HEK293 (cell line): ENCODE measurements around the gene EEIG2.
"Not testable (repeated sequence)": the region's sequence is repeated elsewhere in the genome, so short reads cannot be mapped to it uniquely, and the experiment has no call there.

Experiments
- YY1 ChIP-seq: fragments of 450-650 bp; formaldehyde crosslinking; IDR thresholded peaks from 2 replicates; pipeline ENCODE4 v1.5.1; 2018; ENCODE audit warnings: missing biosample characterization, missing genetic modification characterization
- ZNF140 ChIP-seq: fragments of 450-650 bp; formaldehyde crosslinking; IDR thresholded peaks from 2 replicates; pipeline ENCODE4 v1.5.1; 2016; ENCODE audit warnings: missing biosample characterization, missing genetic modification characterization
- ZNF239 ChIP-seq: fragments of 450-650 bp; formaldehyde crosslinking; IDR thresholded peaks from 2 replicates; pipeline ENCODE4 v1.5.1; 2016; ENCODE audit warnings: missing biosample characterization, missing genetic modification characterization
- ZNF707 ChIP-seq: fragments of 450-650 bp; formaldehyde crosslinking; IDR thresholded peaks from 2 replicates; pipeline ENCODE4 v1.5.1; 2016; ENCODE audit warnings: missing biosample characterization, missing genetic modification characterization
- TF ChIP-seq, protein P1 (sequence below): sonication (generic); formaldehyde crosslinking; IDR thresholded peaks from 2 replicates; pipeline ENCODE4 v1.8.1; 2022; ENCODE audit warnings: mild to moderate bottlenecking, moderate library complexity, missing genetic modification reagents
- TF ChIP-seq, protein P2 (sequence below): fragments of 450-650 bp; formaldehyde crosslinking; IDR thresholded peaks from 2 replicates; pipeline ENCODE4 v1.5.1; 2016; ENCODE audit warnings: missing biosample characterization, missing genetic modification characterization
- TF ChIP-seq, protein P3 (sequence below): fragments of 450-650 bp; formaldehyde crosslinking; IDR thresholded peaks from 2 replicates; pipeline ENCODE4 v1.5.1; 2016; ENCODE audit warnings: missing biosample characterization, missing genetic modification characterization, low read depth
- TF ChIP-seq, protein P4 (sequence below): fragments of 450-650 bp; formaldehyde crosslinking; IDR thresholded peaks from 2 replicates; pipeline ENCODE4 v1.5.1; 2016; ENCODE audit warnings: missing biosample characterization, missing genetic modification characterization
- TF ChIP-seq, protein P5 (sequence below): fragments of 450-650 bp; formaldehyde crosslinking; IDR thresholded peaks from 2 replicates; pipeline ENCODE4 v1.5.1; 2016; ENCODE audit warnings: missing biosample characterization, missing genetic modification characterization
- TF ChIP-seq, protein P6 (sequence below): fragments of 450-650 bp; formaldehyde crosslinking; IDR thresholded peaks from 2 replicates; pipeline ENCODE4 v1.5.1; 2016; ENCODE audit warnings: missing biosample characterization, missing genetic modification characterization, borderline replicate concordance

DNA sequence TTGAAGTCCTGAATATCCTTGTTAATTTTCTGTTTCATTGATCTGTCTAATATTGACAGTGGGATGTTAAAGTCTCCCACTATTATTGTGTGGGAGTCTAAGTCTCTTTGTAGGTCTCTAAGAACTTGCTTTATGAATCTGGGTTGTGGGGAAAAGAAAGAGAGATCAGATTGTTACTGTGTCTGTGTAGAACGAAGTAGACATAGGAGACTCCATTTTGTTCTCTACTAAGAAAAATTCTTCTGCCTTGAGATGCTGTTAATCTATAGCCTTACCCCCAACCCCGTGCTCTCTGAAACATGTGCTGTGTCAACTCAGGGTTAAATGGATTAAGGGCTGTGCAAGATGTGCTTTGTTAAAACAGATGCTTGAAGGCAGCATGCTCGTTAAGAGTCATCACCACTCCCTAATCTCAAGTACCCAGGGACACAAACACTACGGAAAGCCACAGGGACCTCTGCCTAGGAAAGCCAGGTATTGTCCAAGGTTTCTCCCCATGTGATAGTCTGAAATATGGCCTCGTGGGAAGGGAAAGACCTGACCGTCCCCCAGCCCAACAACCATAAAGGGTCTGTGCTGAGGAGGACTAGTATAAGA is 42.5 kb upstream of the EEIG2 start:
- not testable (repeated sequence) for TF ChIP-seq ZNF239, YY1, ZNF140, ZNF707 (tag by site-specific recombination)
- TF ChIP-seq, protein P1, sequence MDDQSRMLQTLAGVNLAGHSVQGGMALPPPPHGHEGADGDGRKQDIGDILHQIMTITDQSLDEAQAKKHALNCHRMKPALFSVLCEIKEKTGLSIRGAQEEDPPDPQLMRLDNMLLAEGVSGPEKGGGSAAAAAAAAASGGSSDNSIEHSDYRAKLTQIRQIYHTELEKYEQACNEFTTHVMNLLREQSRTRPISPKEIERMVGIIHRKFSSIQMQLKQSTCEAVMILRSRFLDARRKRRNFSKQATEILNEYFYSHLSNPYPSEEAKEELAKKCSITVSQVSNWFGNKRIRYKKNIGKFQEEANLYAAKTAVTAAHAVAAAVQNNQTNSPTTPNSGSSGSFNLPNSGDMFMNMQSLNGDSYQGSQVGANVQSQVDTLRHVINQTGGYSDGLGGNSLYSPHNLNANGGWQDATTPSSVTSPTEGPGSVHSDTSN (CRISPR knock-in tag): not testable (repeated sequence)
- TF ChIP-seq, protein P2, sequence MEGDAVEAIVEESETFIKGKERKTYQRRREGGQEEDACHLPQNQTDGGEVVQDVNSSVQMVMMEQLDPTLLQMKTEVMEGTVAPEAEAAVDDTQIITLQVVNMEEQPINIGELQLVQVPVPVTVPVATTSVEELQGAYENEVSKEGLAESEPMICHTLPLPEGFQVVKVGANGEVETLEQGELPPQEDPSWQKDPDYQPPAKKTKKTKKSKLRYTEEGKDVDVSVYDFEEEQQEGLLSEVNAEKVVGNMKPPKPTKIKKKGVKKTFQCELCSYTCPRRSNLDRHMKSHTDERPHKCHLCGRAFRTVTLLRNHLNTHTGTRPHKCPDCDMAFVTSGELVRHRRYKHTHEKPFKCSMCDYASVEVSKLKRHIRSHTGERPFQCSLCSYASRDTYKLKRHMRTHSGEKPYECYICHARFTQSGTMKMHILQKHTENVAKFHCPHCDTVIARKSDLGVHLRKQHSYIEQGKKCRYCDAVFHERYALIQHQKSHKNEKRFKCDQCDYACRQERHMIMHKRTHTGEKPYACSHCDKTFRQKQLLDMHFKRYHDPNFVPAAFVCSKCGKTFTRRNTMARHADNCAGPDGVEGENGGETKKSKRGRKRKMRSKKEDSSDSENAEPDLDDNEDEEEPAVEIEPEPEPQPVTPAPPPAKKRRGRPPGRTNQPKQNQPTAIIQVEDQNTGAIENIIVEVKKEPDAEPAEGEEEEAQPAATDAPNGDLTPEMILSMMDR: not testable (repeated sequence)
- TF ChIP-seq, protein P3, sequence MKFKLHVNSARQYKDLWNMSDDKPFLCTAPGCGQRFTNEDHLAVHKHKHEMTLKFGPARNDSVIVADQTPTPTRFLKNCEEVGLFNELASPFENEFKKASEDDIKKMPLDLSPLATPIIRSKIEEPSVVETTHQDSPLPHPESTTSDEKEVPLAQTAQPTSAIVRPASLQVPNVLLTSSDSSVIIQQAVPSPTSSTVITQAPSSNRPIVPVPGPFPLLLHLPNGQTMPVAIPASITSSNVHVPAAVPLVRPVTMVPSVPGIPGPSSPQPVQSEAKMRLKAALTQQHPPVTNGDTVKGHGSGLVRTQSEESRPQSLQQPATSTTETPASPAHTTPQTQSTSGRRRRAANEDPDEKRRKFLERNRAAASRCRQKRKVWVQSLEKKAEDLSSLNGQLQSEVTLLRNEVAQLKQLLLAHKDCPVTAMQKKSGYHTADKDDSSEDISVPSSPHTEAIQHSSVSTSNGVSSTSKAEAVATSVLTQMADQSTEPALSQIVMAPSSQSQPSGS (tag by site-specific recombination): not testable (repeated sequence)
- TF ChIP-seq, protein P4, sequence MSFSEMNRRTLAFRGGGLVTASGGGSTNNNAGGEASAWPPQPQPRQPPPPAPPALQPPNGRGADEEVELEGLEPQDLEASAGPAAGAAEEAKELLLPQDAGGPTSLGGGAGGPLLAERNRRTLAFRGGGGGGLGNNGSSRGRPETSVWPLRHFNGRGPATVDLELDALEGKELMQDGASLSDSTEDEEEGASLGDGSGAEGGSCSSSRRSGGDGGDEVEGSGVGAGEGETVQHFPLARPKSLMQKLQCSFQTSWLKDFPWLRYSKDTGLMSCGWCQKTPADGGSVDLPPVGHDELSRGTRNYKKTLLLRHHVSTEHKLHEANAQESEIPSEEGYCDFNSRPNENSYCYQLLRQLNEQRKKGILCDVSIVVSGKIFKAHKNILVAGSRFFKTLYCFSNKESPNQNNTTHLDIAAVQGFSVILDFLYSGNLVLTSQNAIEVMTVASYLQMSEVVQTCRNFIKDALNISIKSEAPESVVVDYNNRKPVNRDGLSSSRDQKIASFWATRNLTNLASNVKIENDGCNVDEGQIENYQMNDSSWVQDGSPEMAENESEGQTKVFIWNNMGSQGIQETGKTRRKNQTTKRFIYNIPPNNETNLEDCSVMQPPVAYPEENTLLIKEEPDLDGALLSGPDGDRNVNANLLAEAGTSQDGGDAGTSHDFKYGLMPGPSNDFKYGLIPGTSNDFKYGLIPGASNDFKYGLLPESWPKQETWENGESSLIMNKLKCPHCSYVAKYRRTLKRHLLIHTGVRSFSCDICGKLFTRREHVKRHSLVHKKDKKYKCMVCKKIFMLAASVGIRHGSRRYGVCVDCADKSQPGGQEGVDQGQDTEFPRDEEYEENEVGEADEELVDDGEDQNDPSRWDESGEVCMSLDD (tag by site-specific recombination): not testable (repeated sequence)
- TF ChIP-seq, protein P5, sequence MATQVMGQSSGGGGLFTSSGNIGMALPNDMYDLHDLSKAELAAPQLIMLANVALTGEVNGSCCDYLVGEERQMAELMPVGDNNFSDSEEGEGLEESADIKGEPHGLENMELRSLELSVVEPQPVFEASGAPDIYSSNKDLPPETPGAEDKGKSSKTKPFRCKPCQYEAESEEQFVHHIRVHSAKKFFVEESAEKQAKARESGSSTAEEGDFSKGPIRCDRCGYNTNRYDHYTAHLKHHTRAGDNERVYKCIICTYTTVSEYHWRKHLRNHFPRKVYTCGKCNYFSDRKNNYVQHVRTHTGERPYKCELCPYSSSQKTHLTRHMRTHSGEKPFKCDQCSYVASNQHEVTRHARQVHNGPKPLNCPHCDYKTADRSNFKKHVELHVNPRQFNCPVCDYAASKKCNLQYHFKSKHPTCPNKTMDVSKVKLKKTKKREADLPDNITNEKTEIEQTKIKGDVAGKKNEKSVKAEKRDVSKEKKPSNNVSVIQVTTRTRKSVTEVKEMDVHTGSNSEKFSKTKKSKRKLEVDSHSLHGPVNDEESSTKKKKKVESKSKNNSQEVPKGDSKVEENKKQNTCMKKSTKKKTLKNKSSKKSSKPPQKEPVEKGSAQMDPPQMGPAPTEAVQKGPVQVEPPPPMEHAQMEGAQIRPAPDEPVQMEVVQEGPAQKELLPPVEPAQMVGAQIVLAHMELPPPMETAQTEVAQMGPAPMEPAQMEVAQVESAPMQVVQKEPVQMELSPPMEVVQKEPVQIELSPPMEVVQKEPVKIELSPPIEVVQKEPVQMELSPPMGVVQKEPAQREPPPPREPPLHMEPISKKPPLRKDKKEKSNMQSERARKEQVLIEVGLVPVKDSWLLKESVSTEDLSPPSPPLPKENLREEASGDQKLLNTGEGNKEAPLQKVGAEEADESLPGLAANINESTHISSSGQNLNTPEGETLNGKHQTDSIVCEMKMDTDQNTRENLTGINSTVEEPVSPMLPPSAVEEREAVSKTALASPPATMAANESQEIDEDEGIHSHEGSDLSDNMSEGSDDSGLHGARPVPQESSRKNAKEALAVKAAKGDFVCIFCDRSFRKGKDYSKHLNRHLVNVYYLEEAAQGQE (tag by site-specific recombination): not testable (repeated sequence)
- TF ChIP-seq, protein P6, sequence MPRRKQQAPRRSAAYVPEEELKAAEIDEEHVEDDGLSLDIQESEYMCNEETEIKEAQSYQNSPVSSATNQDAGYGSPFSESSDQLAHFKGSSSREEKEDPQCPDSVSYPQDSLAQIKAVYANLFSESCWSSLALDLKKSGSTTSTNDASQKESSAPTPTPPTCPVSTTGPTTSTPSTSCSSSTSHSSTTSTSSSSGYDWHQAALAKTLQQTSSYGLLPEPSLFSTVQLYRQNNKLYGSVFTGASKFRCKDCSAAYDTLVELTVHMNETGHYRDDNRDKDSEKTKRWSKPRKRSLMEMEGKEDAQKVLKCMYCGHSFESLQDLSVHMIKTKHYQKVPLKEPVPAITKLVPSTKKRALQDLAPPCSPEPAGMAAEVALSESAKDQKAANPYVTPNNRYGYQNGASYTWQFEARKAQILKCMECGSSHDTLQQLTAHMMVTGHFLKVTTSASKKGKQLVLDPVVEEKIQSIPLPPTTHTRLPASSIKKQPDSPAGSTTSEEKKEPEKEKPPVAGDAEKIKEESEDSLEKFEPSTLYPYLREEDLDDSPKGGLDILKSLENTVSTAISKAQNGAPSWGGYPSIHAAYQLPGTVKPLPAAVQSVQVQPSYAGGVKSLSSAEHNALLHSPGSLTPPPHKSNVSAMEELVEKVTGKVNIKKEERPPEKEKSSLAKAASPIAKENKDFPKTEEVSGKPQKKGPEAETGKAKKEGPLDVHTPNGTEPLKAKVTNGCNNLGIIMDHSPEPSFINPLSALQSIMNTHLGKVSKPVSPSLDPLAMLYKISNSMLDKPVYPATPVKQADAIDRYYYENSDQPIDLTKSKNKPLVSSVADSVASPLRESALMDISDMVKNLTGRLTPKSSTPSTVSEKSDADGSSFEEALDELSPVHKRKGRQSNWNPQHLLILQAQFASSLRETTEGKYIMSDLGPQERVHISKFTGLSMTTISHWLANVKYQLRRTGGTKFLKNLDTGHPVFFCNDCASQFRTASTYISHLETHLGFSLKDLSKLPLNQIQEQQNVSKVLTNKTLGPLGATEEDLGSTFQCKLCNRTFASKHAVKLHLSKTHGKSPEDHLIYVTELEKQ (tag by site-specific recombination): not testable (repeated sequence)
